ENCODE measurements around the gene TINAGL1.

Gene TINAGL1

DNA sequence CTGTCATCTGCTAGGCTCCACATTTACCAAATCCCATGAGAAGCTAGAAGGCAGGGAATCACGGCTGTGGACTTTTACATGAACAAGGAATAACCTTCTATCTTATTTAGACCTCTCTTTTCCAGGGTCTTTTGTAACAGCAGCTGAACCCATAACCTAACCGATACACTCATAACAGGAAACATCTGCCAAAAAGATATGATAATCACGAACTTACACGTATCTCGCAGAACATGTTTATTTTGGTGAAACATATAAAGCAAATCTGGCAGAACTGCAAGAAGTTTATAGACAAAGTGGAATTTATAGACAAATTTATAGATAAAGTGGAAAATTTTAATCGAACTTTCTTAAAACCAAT lies 20.4 kb downstream of the TINAGL1 start:
- no peaks in the 10 kb centered on the region for H3K36me3 ChIP-seq (ENCODE audit: insufficient read depth, low read length)
- WGBS, result 94% methylated on average over 5 of the region's 6 CpGs
- H3K27me3 ChIP-seq (ENCODE audit: insufficient read depth, low read length), result no peaks in the 10 kb centered on the region; the same call in 1 of the 2 replicates
- no peak overlapping the region for H3K9ac ChIP-seq (ENCODE audit: low read depth, low read length)
- no peaks in the 10 kb centered on the region for H3K4me1 ChIP-seq (ENCODE audit: insufficient read depth, low read length)
- H3K9me3 ChIP-seq (ENCODE audit: insufficient read depth, low read depth, low read length), result no peaks in the 10 kb centered on the region
- H3K27ac ChIP-seq (ENCODE audit: low read depth, low read length), result no peak overlapping the region
- no peak overlapping the region for H3K4me3 ChIP-seq (ENCODE audit: low read length)

DNA sequence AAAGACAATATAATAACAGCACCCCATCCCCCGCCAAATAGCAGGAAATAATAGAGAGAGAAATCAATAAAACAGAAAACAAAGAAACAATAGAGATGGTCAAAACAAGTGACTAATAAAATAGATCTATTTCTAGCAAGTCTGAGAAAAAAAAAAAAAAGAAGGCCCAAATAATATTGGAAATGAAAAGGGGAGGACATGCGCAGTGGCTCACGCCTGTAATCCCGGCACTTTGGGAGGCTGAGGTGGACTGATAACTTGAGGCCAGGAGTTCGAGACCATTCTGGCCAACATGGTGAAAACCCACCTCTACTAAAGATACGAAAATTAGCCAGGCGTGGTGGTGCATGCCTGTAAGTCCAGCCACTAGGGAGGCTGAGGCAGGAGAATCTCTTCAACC lies 22.7 kb downstream of the TINAGL1 start:
- Histone ChIP-seq H3K9me3 (ENCODE audit: insufficient read depth, low read depth, low read length) (no peaks in the 10 kb centered on the region), H3K4me3 (ENCODE audit: low read length) (no peak overlapping the region), H3K36me3 (ENCODE audit: insufficient read depth, low read length) (no peaks in the 10 kb centered on the region), H3K27me3 (ENCODE audit: insufficient read depth, low read length) (no peaks in the 10 kb centered on the region), H3K9ac (ENCODE audit: low read depth, low read length) (no peak overlapping the region), H3K27ac (ENCODE audit: low read depth, low read length) (no peak overlapping the region), H3K4me1 (ENCODE audit: insufficient read depth, low read length) (no peaks in the 10 kb centered on the region)
- WGBS, result 80% methylated on average over 6 of the region's 7 CpGs

DNA sequence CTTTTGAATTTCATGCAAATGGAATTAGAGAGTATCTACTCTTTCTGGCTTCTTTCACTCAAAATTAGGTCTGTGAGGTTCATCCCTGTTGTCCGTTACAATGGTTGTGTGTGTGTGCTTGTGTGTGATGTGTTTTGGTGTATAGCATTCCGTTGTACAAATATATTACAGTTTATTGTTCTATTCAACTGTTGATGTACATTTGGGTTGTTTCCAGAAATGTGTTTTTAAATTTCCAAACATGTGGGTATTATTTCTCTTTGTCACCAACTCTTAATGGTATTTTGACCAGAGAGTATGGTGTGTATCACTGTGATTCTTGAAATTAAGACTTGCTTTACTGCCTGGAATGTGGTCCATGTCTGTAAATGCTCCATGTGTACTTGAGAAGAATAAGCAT lies 24.3 kb downstream of the TINAGL1 start:
- Histone ChIP-seq H3K9ac (ENCODE audit: low read depth, low read length) (no peak overlapping the region), H3K4me1 (ENCODE audit: insufficient read depth, low read length) (no peaks in the 10 kb centered on the region)
- WGBS, result 100% methylated on average over 2 of the region's 2 CpGs

DNA sequence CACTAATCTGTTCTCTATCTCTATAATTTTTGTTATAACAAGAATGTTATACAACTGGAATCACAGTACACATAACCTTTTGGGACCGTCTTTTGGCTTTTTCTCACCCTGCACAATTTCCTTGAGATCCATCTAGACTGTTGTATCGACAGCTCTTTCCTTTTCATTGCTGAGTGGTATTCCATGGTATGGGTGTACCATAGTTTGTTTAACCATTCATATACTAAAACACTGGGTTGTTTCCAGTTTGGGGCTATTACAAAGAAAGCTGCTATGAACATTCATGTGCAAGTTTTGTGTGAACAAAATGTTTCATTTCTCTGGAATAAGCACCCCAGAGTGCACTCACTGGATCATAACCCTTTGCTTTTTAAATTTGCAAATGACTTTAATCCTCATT lies 25.8 kb downstream of the TINAGL1 start:
- no peaks in the 10 kb centered on the region for H3K27me3 ChIP-seq (ENCODE audit: insufficient read depth, low read length)
- H3K9ac ChIP-seq (ENCODE audit: low read depth, low read length), result no peak overlapping the region
- no peak overlapping the region for H3K27ac ChIP-seq (ENCODE audit: low read depth, low read length)
- 83% methylated on average over 2 of the region's 2 CpGs for WGBS
- no peaks in the 10 kb centered on the region for H3K36me3 ChIP-seq (ENCODE audit: insufficient read depth, low read length)
- H3K4me3 ChIP-seq (ENCODE audit: low read length), result no peak overlapping the region
- H3K4me1 ChIP-seq (ENCODE audit: insufficient read depth, low read length), result no peaks in the 10 kb centered on the region
- no peaks in the 10 kb centered on the region for H3K9me3 ChIP-seq (ENCODE audit: insufficient read depth, low read depth, low read length)

More for the DNA sequence above, 24.3 kb downstream of the TINAGL1 start:
- no peak overlapping the region for H3K27ac ChIP-seq (ENCODE audit: low read depth, low read length)
- H3K4me3 ChIP-seq (ENCODE audit: low read length), result no peak overlapping the region
- H3K27me3 ChIP-seq (ENCODE audit: insufficient read depth, low read length), result no peaks in the 10 kb centered on the region
- no peaks in the 10 kb centered on the region for H3K9me3 ChIP-seq (ENCODE audit: insufficient read depth, low read depth, low read length)
- no peaks in the 10 kb centered on the region for H3K36me3 ChIP-seq (ENCODE audit: insufficient read depth, low read length)

DNA sequence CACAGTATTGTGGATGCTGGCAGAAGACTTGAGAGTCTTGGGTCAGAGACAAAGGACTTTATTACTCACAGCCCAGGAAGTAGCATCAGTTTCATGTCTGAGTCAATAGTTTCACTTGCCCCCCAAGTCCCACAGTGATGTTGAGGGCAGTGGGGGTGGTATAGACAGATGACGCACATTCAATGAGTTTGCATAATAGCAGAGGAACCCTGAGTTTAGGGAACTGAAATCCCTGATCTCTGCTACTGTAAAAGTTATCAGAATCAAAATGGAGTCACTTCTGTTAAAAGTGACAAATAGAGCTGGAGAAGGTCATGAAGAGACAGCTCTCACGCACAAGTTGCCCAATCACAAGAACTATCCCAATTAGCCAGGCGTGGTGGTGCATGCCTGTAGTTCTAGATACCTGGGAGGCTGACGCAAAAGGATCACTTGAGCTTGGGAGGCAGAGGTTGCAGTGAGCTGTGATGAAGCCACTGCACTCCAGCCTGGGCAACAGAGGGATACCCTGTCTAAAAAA lies 29.7 kb downstream of the TINAGL1 start:
- Histone ChIP-seq H3K36me3 (ENCODE audit: insufficient read depth, low read length) (no peaks in the 10 kb centered on the region), H3K9ac (ENCODE audit: low read depth, low read length) (no peak overlapping the region), H3K4me3 (ENCODE audit: low read length) (no peak overlapping the region), H3K4me1 (ENCODE audit: insufficient read depth, low read length) (no peaks in the 10 kb centered on the region), H3K27ac (ENCODE audit: low read depth, low read length) (no peak overlapping the region), H3K27me3 (ENCODE audit: insufficient read depth, low read length) (no peaks in the 10 kb centered on the region), H3K9me3 (ENCODE audit: insufficient read depth, low read depth, low read length) (no peaks in the 10 kb centered on the region)
- WGBS, result 84% methylated on average over 4 of the region's 4 CpGs

DNA sequence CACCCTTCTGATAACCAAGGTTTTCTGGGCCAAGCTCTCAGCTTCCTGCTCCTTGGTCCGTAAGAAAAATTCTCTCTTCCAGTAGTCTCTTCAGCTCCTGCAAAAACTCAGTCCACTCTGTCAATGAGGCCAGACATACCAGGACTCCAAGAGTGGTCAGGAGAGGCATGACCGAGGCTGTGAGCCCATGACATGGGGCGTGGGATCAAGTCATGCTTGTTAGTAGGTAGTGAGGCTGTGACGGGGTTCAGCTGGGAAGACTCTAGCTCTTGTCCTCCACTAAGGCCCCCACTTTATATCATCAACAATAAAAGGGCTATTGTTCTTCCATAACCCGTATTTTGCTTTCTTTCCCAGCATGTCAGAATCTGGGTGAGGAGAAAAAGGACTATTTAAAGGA lies 31.0 kb downstream of the TINAGL1 start:
- no peaks in the 10 kb centered on the region for H3K9me3 ChIP-seq (ENCODE audit: insufficient read depth, low read depth, low read length)
- no peaks in the 10 kb centered on the region for H3K27me3 ChIP-seq (ENCODE audit: insufficient read depth, low read length)
- WGBS, result 97% methylated on average over 4 of the region's 5 CpGs
- no peaks in the 10 kb centered on the region for H3K36me3 ChIP-seq (ENCODE audit: insufficient read depth, low read length)
- no peak overlapping the region for H3K27ac ChIP-seq (ENCODE audit: low read depth, low read length)
- H3K9ac ChIP-seq (ENCODE audit: low read depth, low read length), result no peak overlapping the region
- no peaks in the 10 kb centered on the region for H3K4me1 ChIP-seq (ENCODE audit: insufficient read depth, low read length)
- H3K4me3 ChIP-seq (ENCODE audit: low read length), result no peak overlapping the region

DNA sequence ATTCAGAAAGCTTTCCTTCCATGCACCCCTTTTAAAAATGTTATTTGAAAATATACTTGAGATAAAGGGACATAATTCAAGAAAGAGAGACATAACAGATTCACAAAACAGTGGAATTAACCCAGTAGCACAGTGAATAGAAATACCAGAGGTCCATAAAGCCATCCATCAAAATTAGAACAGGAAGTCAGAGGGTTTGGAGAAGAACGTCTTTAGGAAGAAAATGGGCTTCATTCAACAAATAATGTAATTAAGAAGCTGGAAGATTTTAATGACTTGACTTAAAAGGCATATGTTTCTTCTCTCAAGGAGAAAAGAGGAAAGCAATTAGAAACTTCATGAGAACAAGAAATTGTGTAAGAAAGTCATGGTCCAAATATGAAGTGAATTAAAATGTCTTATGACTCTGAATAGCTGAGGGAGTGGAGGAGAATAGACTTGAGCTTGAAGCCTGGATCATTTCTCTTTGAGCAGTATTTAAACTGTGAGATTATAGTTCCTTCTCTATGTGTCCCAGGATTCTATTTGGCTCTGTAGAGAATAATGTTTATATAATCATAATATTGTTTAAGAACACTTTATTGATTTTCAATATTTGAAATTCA lies 33.3 kb downstream of the TINAGL1 start:
- Histone ChIP-seq H3K4me3 (ENCODE audit: low read length) (no peak overlapping the region), H3K27me3 (ENCODE audit: insufficient read depth, low read length) (no peaks in the 10 kb centered on the region), H3K9ac (ENCODE audit: low read depth, low read length) (no peak overlapping the region), H3K4me1 (ENCODE audit: insufficient read depth, low read length) (peaks cover 4% of the 10 kb centered on the region; the same call in 1 of the 2 replicates), H3K36me3 (ENCODE audit: insufficient read depth, low read length) (no peaks in the 10 kb centered on the region), H3K9me3 (ENCODE audit: insufficient read depth, low read depth, low read length) (no peaks in the 10 kb centered on the region), H3K27ac (ENCODE audit: low read depth, low read length) (no peak overlapping the region)
- WGBS, result 40% methylated on average over 1 of the region's 1 CpG

DNA sequence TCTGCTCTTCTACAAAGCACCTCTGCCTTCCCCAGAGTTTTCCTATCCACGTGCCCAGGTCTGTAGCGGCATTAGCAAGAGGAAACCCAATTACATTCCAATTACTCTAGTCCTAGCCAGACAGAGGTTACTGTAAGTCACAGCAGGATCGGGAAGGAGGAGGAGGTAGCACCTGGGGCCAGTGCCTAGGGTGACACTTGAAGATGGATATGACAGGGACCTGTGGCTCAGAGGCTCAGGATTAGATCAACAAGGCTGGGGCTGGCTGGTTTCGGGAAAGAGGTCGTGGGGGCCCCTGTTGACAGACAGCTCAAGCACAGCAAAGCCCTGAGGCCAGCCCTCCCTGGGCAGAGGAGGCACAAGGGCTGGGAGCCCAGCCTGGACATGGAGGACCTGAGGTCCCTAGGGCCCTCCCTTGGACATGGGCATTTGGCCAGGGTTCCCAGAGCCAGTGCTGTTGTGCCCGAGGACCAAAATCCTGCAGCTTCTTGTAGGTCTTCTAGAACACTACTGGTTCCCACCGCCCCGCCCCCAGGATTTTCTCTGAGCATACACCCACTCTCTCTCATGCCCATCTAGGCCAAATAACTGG lies 38.2 kb downstream of the TINAGL1 start:
- no peaks in the 10 kb centered on the region for H3K36me3 ChIP-seq (ENCODE audit: insufficient read depth, low read length)
- H3K9ac ChIP-seq (ENCODE audit: low read depth, low read length), result no peak overlapping the region
- H3K9me3 ChIP-seq (ENCODE audit: insufficient read depth, low read depth, low read length), result no peaks in the 10 kb centered on the region
- H3K4me1 ChIP-seq (ENCODE audit: insufficient read depth, low read length), result peaks cover 7% of the 10 kb centered on the region; the same call in 1 of the 2 replicates
- no peak overlapping the region for H3K27ac ChIP-seq (ENCODE audit: low read depth, low read length)
- 70% methylated on average over 8 of the region's 8 CpGs for WGBS
- peaks cover 39% of the 10 kb centered on the region for H3K27me3 ChIP-seq (ENCODE audit: insufficient read depth, low read length)
- H3K4me3 ChIP-seq (ENCODE audit: low read length), result no peak overlapping the region

DNA sequence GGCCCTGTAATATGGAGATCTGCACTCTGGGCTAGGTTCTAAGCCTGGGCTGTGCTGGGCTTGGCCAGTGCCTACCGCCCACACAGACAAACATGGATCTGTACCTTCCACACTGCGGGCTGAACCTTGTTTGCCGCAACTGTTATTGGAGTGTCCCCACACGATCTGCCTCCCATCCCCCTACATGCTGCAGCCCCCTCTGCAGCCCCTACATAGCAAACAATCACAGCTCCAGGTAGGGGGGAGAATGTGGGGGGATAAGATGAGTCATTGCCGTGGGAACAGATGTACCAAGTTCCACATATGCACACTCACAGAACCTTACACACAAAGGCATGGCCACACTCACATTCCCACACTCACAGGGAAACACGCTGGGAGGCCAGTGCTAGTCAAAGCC lies 39.1 kb downstream of the TINAGL1 start:
- Histone ChIP-seq H3K27ac (ENCODE audit: low read depth, low read length) (no peak overlapping the region), H3K9ac (ENCODE audit: low read depth, low read length) (no peak overlapping the region), H3K27me3 (ENCODE audit: insufficient read depth, low read length) (peaks cover 39% of the 10 kb centered on the region), H3K36me3 (ENCODE audit: insufficient read depth, low read length) (no peaks in the 10 kb centered on the region), H3K4me1 (ENCODE audit: insufficient read depth, low read length) (peaks cover 7% of the 10 kb centered on the region; the same call in 1 of the 2 replicates), H3K4me3 (ENCODE audit: low read length) (no peak overlapping the region), H3K9me3 (ENCODE audit: insufficient read depth, low read depth, low read length) (no peaks in the 10 kb centered on the region)
- WGBS, result 91% methylated on average over 6 of the region's 6 CpGs

DNA sequence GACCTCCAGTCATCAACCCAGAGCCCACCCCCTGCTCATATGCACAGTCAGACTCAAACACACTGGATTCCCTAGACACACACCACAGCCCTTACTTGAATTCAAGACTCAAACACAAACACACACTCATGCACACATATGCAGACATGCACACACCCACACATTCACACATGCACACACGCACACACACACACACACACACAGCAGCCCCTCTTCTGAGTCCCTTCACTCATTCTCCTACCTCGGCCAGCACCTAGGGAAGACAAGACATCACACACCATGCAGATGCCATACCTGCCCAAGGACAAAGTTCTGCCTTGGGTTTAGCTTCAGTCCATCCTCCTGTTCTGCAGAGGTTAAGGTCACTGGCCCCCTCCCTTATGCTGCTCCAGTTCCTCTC lies 39.6 kb downstream of the TINAGL1 start:
- no peak overlapping the region for H3K4me3 ChIP-seq (ENCODE audit: low read length)
- H3K27me3 ChIP-seq (ENCODE audit: insufficient read depth, low read length), result peaks cover 39% of the 10 kb centered on the region
- no peak overlapping the region for H3K27ac ChIP-seq (ENCODE audit: low read depth, low read length)
- H3K9ac ChIP-seq (ENCODE audit: low read depth, low read length), result no peak overlapping the region
- H3K9me3 ChIP-seq (ENCODE audit: insufficient read depth, low read depth, low read length), result no peaks in the 10 kb centered on the region
- H3K36me3 ChIP-seq (ENCODE audit: insufficient read depth, low read length), result no peaks in the 10 kb centered on the region
- 39% methylated on average over 2 of the region's 2 CpGs for WGBS
- H3K4me1 ChIP-seq (ENCODE audit: insufficient read depth, low read length), result peaks cover 7% of the 10 kb centered on the region; the same call in 1 of the 2 replicates

DNA sequence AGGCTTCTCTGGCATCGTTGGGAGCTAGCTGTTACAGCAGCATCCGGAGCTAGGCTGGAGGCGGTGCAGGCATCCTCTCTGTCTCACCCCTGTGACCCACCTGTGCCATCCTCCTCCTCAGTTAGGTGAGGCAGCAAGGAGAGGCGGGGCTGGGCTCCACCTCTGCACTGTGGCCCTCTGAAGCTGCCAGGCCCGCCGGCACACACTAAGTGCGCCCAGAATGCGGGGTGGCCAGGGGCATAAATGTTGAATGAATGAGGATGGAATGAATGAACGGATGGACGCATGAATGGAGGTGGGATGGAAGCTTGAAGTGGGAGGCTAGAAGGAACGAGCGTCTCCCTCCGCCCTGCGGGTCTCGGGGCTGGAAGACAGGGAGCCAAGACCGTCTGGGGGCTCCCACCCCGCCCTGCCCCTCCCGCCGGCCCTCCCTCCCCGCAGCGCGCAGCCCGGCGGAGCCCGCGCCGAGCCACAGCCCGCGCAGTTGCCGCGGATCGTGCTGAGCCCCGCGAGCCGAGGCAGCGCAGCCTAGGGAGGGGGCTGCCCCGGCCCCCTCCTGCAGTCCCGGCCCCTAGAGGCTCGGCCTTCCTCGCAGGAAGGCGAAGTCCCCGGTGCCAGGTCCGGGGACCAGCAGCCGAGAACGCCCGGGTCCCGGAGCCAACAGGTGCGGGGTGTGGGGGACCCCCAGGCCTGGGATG lies 41.1 kb downstream of the TINAGL1 start, which contains the start of gene HCRTR1:
Gene HCRTR1 (plus strand): TSS at position 472 of the 698 bp plus-strand sequence. CDS start 1,504 bp downstream, outside the sequence.
- 5% methylated on average over 48 of the region's 48 CpGs for WGBS
- Histone ChIP-seq H3K36me3 (ENCODE audit: insufficient read depth, low read length) (no peaks in the 10 kb centered on the region), H3K27me3 (ENCODE audit: insufficient read depth, low read length) (peaks cover 39% of the 10 kb centered on the region), H3K4me3 (ENCODE audit: low read length) (peak within 1 kb of the TSS; percentile 66), H3K9ac (ENCODE audit: low read depth, low read length) (peak within 1 kb of the TSS; percentile 47; the same call in 1 of the 2 replicates), H3K4me1 (ENCODE audit: insufficient read depth, low read length) (peaks cover 7% of the 10 kb centered on the region; the same call in 1 of the 2 replicates), H3K9me3 (ENCODE audit: insufficient read depth, low read depth, low read length) (no peaks in the 10 kb centered on the region), H3K27ac (ENCODE audit: low read depth, low read length) (no peak within 1 kb of the TSS)

All from HUES64 (cell line).